WI38 (cell line): Measurements from ENCODE around the gene SLC25A53.
A peak's percentile ranks its signal among the peaks of the same experiment; 100 is the strongest.

ENCODE experiments used
- H3K4me3 ChIP-seq: 2 replicates; pipeline ENCODE4 v1.5.1; 2011; ENCODE audit warnings: low read depth, mild to moderate bottlenecking, control low read depth, low read length
- CTCF ChIP-seq: IDR thresholded peaks from 2 replicates; pipeline ENCODE4 v1.5.1; 2012; ENCODE audit warnings: low read depth, mild to moderate bottlenecking, control low read depth, low read length

SLC25A53 gene, protein sequence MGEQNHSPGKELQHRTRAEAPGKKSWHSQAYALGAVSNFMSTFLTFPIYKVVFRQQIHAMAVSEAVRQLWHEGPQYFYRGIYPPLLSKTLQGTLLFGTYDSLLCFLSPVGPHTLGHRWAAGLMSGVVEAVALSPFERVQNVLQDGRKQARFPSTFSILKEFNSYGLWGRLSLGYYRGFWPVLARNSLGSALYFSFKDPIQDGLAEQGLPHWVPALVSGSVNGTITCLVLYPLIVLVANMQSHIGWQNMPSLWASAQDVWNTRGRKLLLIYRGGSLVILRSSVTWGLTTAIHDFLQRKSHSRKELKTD

GRCh38 chrX:104156630-104157529, at the start of gene SLC25A53:
SLC25A53 (minus strand) TSS chrX:104157009; CDS start chrX:104105257, 51,752 bp downstream.
- TF ChIP-seq CTCF = no peak
- peak within 1 kb of the TSS; percentile 56 for H3K4me3 ChIP-seq

- H3K4me3 ChIP-seq = no peak overlapping the region
- no peak for TF ChIP-seq CTCF
These were observed 48.7 kb upstream of the SLC25A53 start for GRCh38 chrX:104205548-104205947.

DNA sequence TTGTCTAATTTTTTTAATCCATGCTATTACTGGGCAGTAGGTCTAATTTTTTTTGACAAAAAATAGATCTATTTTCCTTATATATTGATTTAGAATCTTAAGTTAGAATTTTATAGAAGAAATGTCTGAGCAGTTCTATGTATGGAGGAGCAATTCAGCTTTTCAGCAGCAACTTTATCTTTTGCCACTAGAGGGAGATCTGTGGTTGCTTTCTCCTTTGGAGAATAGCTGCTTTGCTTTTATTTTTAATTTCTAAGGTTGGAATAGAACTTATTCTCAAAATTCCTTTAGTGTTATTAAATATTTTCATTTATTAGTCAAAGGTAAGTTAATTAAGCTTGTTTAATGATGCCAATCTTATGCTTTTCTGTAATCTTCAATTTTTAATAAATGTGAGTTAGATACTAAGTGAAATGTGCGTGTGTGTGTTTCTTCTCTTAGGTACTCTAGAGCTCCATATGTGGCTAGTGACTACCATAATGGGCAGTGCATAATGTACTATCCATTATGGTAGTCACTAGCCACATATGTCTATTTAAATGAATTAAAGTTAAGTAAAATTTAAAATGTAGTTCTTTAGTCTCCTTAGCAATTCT, 38.8 kb upstream of the SLC25A53 start:
- no peak overlapping the region for H3K4me3 ChIP-seq
- TF ChIP-seq CTCF = peak; percentile 57

GRCh38 chrX:104195013-104195412, 38.2 kb upstream of the SLC25A53 start:
- TF ChIP-seq CTCF = no peak
- H3K4me3 ChIP-seq = no peak overlapping the region

- no peak for TF ChIP-seq CTCF
- no peak overlapping the region for H3K4me3 ChIP-seq
These were observed 36.7 kb upstream of the SLC25A53 start for GRCh38 chrX:104193485-104193884.

DNA sequence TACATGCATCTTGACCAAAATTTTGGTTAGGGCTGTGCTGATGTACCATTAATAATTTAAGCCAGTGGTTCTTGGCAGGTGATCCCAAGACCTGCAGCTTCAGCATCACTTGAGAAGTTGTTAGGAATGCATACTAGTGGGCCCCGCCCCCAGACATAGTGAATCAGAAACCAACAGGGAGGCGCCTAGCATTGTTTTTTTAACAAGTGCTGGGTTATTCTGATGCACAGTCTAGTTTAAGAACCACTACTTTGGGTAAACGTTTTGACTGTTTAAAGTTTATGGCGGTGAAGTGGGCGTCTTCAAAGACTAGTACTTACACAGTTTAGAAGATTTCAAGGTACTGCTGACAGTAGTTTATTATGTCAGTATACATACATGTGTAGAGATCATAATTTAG, 33.0 kb upstream of the SLC25A53 start:
- TF ChIP-seq CTCF = no peak
- no peak overlapping the region for H3K4me3 ChIP-seq

DNA sequence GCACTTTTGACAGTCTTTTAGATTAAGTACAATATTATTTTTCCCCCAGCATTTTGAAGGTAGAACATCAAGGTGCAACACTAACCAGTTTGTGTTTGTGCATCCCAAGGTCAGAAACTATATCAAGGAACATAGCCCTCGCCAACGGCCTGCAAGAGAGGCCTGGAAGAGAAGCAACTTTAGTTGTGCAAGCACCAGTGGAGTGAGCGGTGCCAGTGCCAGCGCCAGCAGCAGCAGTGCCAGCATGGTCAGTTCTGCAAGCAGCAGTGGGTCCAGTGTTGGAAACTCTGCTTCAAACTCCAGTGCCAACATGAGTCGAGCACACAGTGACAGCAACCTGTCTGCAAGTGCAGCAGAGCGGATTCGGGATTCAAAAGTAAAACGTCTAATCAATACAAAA, 31.1 kb upstream of the SLC25A53 start:
- no peak overlapping the region for H3K4me3 ChIP-seq
- TF ChIP-seq CTCF = no peak
